HL-60 (cell line): ENCODE data around the gene RABGEF1.

Source experiments
- CTCF ChIP-seq: IDR thresholded peaks from one replicate; pipeline ENCODE4 v1.5.1; 2011; ENCODE audit warnings: low read length, control low read depth, inconsistent platforms; ENCODE audit not compliant: insufficient read depth
- GABPA ChIP-seq: IDR thresholded peaks from 2 replicates; pipeline ENCODE4 v1.6.1; 2012; ENCODE audit warnings: low read depth
- REST ChIP-seq: IDR thresholded peaks from 2 replicates; pipeline ENCODE4 v1.6.1; 2012; ENCODE audit warnings: low read depth; ENCODE audit not compliant: insufficient replicate concordance

DNA sequence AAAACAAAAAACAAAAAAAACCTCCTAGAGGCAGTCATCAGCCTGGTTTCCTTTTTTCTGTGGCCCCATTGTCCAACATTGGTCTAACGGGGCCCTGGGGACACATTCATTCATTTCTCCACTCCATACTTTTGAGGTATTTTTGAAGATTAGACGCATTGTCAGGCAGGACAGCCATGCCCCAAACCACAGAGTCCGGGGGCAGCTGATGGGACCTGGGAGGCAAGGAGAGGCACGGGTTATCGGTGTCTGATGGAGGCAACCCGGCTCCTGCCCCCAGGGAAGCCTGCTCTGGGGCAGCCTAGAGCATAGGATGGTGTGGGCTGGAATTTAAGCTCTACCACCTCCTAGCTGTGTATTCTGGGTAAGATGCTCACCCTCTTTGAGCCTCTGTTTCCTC lies 6.5 kb upstream of the RABGEF1 start:
- TF ChIP-seq CTCF, result no peak
- no peak for TF ChIP-seq REST
- TF ChIP-seq GABPA, result no peak
